ENCODE data around the gene P2RX6. TPM values are rescaled to one million over a fixed set of nuclear protein-coding genes. Genes with fewer than 3 reads are reported as not detected.
"Not testable (repeated sequence)": the region's sequence is repeated elsewhere in the genome, so short reads cannot be mapped to it uniquely, and the experiment has no call there.

Gene P2RX6
- total RNA-seq, 1 donor from 2014 or later, result 1.5 TPM

DNA sequence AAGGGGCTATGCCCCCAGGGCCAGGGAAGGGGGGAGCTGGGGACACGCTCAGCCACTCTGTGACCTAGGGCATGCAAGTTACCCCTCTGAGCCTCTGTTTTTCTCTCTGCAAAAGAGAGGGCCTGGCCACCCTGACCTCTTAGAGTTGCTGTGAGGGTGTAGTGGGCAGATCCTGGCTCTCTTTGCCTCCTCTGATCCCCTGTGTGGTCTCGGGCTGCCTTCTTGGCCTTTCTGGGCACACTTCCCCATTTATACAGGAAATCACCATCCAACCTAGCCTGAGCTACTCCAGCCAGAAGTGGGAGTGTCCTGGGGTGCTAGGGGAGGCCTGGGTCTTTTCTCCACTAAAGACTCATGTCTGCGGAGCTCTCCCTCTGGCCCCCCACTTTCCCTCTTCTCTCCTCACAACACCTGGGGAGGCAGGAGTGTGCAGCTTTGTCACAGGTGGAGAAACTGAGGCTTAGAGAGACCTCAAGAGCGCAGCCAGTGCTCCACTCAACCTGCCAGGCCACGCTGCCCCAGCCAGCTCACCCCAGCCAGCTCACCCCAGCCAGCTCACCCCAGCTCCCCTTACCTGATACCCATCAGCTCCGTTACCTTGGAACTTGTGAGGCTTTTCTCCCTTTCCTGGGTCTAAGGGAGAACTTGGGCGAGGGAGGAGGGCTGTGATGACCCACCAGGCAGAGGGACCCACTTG is 46.5 kb upstream of the P2RX6 start:
- Mint-ChIP-seq H3K9me3 (ENCODE audit: unreplicated experiment) (peaks cover 4% of the 10 kb centered on the region), H3K27ac (ENCODE audit: unreplicated experiment) (no peak overlapping the region), H3K4me3 (ENCODE audit: unreplicated experiment) (no peak overlapping the region), H3K36me3 (ENCODE audit: unreplicated experiment) (no peaks in the 10 kb centered on the region), H3K4me1 (ENCODE audit: low read depth, unreplicated experiment) (peaks cover 8% of the 10 kb centered on the region), H3K27me3 (ENCODE audit: unreplicated experiment) (peaks cover 16% of the 10 kb centered on the region)
- no peak for DNase-seq
- TF ChIP-seq, protein P1, sequence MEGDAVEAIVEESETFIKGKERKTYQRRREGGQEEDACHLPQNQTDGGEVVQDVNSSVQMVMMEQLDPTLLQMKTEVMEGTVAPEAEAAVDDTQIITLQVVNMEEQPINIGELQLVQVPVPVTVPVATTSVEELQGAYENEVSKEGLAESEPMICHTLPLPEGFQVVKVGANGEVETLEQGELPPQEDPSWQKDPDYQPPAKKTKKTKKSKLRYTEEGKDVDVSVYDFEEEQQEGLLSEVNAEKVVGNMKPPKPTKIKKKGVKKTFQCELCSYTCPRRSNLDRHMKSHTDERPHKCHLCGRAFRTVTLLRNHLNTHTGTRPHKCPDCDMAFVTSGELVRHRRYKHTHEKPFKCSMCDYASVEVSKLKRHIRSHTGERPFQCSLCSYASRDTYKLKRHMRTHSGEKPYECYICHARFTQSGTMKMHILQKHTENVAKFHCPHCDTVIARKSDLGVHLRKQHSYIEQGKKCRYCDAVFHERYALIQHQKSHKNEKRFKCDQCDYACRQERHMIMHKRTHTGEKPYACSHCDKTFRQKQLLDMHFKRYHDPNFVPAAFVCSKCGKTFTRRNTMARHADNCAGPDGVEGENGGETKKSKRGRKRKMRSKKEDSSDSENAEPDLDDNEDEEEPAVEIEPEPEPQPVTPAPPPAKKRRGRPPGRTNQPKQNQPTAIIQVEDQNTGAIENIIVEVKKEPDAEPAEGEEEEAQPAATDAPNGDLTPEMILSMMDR (IDR thresholded peaks at IDR 0.05; ENCODE audit: partially characterized antibody, unreplicated experiment), result no peak

DNA sequence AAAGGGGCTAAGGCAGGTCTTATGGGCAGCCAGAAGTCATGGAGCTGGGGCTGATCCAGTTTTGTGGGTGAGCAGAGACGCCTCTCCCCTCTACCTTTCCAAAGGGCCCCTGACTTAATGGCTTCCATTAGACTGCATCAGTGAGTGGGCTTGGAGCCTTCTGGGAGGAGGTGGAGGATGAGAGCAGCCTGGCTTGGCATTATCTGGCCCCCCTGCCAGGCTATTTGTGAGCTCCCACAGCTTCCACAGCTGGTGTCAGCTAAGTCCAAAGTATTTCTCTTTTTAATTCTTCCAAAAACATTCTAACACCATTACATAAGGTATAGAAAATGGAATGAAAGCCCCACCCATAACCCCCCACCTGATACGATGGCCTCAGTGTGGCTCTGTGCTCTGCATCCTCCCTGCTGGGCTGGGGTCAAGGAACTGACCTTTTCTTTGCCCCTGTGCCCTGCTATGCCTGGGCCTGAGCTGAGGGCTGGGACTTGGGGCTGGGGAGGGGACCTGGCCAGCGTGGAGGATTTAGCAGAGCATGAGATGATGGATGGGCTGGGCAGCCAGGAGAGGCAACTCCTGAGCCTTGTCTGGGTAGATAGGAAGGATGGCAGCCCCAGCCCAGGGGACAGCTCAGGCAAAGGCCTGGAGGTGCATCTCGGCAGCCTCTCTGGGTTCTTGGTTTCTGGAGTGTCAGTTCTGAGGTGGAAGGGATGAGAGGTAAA is 43.9 kb upstream of the P2RX6 start:
- DNase-seq, result no peak
- H3K4me3 Mint-ChIP-seq (ENCODE audit: unreplicated experiment), result no peak overlapping the region
- peaks cover 6% of the 10 kb centered on the region for H3K9me3 Mint-ChIP-seq (ENCODE audit: unreplicated experiment)
- no peaks in the 10 kb centered on the region for H3K36me3 Mint-ChIP-seq (ENCODE audit: unreplicated experiment)
- peaks cover 5% of the 10 kb centered on the region for H3K27me3 Mint-ChIP-seq (ENCODE audit: unreplicated experiment)
- no peaks in the 10 kb centered on the region for H3K4me1 Mint-ChIP-seq (ENCODE audit: low read depth, unreplicated experiment)
- H3K27ac Mint-ChIP-seq (ENCODE audit: unreplicated experiment), result no peak overlapping the region
- TF ChIP-seq, protein P1 (IDR thresholded peaks at IDR 0.05; ENCODE audit: partially characterized antibody, unreplicated experiment), result no peak

- H3K4me3 Mint-ChIP-seq (ENCODE audit: unreplicated experiment); H3K36me3 Mint-ChIP-seq (ENCODE audit: unreplicated experiment); DNase-seq; H3K4me1 Mint-ChIP-seq (ENCODE audit: low read depth, unreplicated experiment); H3K27me3 Mint-ChIP-seq (ENCODE audit: unreplicated experiment); H3K9me3 Mint-ChIP-seq (ENCODE audit: unreplicated experiment); H3K27ac Mint-ChIP-seq (ENCODE audit: unreplicated experiment): not testable (repeated sequence)
Measured at GRCh38 chr22:20972014-20972694, 42.8 kb upstream of the P2RX6 start.

- no peaks in the 10 kb centered on the region for H3K36me3 Mint-ChIP-seq (ENCODE audit: unreplicated experiment)
- TF ChIP-seq, protein P1 (IDR thresholded peaks at IDR 0.05; ENCODE audit: partially characterized antibody, unreplicated experiment), result no peak
- peaks cover 2% of the 10 kb centered on the region for H3K27me3 Mint-ChIP-seq (ENCODE audit: unreplicated experiment)
- no peaks in the 10 kb centered on the region for H3K4me1 Mint-ChIP-seq (ENCODE audit: low read depth, unreplicated experiment)
- peaks cover 8% of the 10 kb centered on the region for H3K9me3 Mint-ChIP-seq (ENCODE audit: unreplicated experiment)
- H3K4me3 Mint-ChIP-seq (ENCODE audit: unreplicated experiment), result no peak overlapping the region
- no peak for DNase-seq
- no peak overlapping the region for H3K27ac Mint-ChIP-seq (ENCODE audit: unreplicated experiment)
Measured at GRCh38 chr22:20972933-20973577, 41.9 kb upstream of the P2RX6 start.

DNA sequence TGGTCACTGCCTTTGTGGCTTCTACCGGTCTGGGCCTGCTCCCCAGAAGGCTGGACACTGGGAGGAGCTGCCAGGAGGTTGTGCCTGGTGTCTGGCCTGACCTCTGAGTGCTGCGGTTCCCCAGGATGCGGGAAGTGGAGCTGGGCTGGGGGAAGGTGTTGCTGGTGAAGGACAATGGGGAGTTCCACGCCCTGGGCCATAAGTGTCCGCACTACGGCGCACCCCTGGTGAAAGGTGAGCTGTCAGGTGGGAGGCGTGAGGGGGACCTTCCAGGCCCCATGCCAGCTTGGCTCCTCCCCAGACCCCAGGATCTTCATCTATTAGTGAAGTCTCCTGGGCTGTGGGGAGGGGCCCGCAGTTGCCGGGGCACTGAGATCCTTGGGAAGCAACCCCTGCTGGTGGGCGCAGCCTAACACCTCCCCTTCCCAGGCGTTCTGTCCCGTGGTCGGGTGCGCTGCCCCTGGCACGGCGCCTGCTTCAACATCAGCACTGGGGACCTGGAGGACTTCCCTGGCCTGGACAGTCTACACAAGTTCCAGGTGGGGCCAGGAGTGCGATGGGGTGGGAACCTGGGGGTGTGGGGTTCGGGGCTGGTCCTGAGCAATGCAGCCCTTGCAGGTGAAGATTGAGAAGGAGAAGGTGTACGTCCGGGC is 41.2 kb upstream of the P2RX6 start:
- Mint-ChIP-seq H3K4me1 (ENCODE audit: low read depth, unreplicated experiment) (no peaks in the 10 kb centered on the region), H3K9me3 (ENCODE audit: unreplicated experiment) (peaks cover 11% of the 10 kb centered on the region), H3K27me3 (ENCODE audit: unreplicated experiment) (peaks cover 2% of the 10 kb centered on the region), H3K36me3 (ENCODE audit: unreplicated experiment) (no peaks in the 10 kb centered on the region), H3K4me3 (ENCODE audit: unreplicated experiment) (no peak overlapping the region), H3K27ac (ENCODE audit: unreplicated experiment) (no peak overlapping the region)
- TF ChIP-seq, protein P1 (IDR thresholded peaks at IDR 0.05; ENCODE audit: partially characterized antibody, unreplicated experiment), result no peak
- DNase-seq, result no peak

All from glutamatergic neuron (in vitro differentiated cells).